H1 (cell line): ENCODE data around the gene DIDO1.

Source experiments
- ATF3 ChIP-seq: IDR thresholded peaks from 2 replicates; pipeline ENCODE4 v1.6.1; 2011; ENCODE audit warnings: low read depth, mild to moderate bottlenecking, low read length; ENCODE audit not compliant: insufficient read depth
- CREB1 ChIP-seq: IDR thresholded peaks from 2 replicates; pipeline ENCODE4 v1.6.1; 2012; ENCODE audit warnings: inconsistent platforms
- CTCF ChIP-seq, 3 experiments: IDR thresholded peaks; 1 replicate in 2 of 3; 2 replicates in 1 of 3; pipeline versions ENCODE4 v1.5.1 to v1.6.1; 2011; ENCODE audit warnings: low read length in 3 of 3, mild to moderate bottlenecking in 3 of 3, inconsistent platforms in 2 of 3, low read depth in 1 of 3, moderate library complexity in 1 of 3; ENCODE audit not compliant: insufficient read depth in 1 of 3; ENCODE audit errors: control extremely low read depth in 1 of 3
- E2F6 ChIP-seq: IDR thresholded peaks from 2 replicates; pipeline ENCODE4 v1.6.1; 2012; ENCODE audit warnings: inconsistent platforms
- EGR1 ChIP-seq: IDR thresholded peaks from 2 replicates; pipeline ENCODE4 v1.6.1; 2011; ENCODE audit warnings: low read depth, low read length, borderline replicate concordance
- JUN ChIP-seq: IDR thresholded peaks from 2 replicates; pipeline ENCODE4 v1.6.1; 2011; ENCODE audit warnings: low read depth, mild to moderate bottlenecking, improper control_type of control experiment, low read length
- MAFK ChIP-seq: IDR thresholded peaks from 2 replicates; pipeline ENCODE4 v1.6.1; 2012; ENCODE audit warnings: low read depth, mild to moderate bottlenecking, improper control_type of control experiment, low read length
- POLR2A ChIP-seq, 2 experiments: IDR thresholded peaks; 1 replicate in 1 of 2; 2 replicates in 1 of 2; pipeline ENCODE4 v1.6.1; 2011; ENCODE audit warnings: low read depth in 2 of 2, low read length in 2 of 2, mild to moderate bottlenecking in 2 of 2; ENCODE audit errors: control extremely low read depth in 1 of 2
- SP4 ChIP-seq: IDR thresholded peaks from 2 replicates; pipeline ENCODE4 v1.6.1; 2012; ENCODE audit warnings: low read length, inconsistent platforms
- YY1 ChIP-seq: IDR thresholded peaks from 2 replicates; pipeline ENCODE4 v1.6.1; 2011; ENCODE audit warnings: low read depth, mild to moderate bottlenecking, low read length
- ZNF274 ChIP-seq: IDR thresholded peaks from 2 replicates; pipeline ENCODE4 v1.7.0; 2012; ENCODE audit warnings: low read length, borderline replicate concordance; ENCODE audit errors: extremely low read depth

- TF ChIP-seq ZNF274 = no peak
- TF ChIP-seq CTCF (IDR thresholded peaks at IDR 0.05; ENCODE audit: control extremely low read depth in 1 of 3, insufficient read depth in 1 of 3, low read depth in 1 of 3, low read length in 3 of 3) = no peak
- no peak for TF ChIP-seq ATF3
- TF ChIP-seq YY1 = no peak
- no peak for TF ChIP-seq CREB1
- TF ChIP-seq POLR2A (IDR thresholded peaks at IDR 0.05; ENCODE audit: control extremely low read depth in 1 of 2, low read depth in 2 of 2, low read length in 2 of 2) = no peak
- TF ChIP-seq SP4 = no peak
- TF ChIP-seq E2F6 = no peak
- no peak for TF ChIP-seq EGR1
- no peak for TF ChIP-seq JUN
- TF ChIP-seq MAFK = no peak
Observed at GRCh38 chr20:62860391-62860923, 65.8 kb downstream of the DIDO1 start.
